ENCODE measurements around the gene SLC29A4. TPM values are rescaled to one million over a fixed set of nuclear protein-coding genes. Genes with fewer than 3 reads are reported as not detected.
"Not testable (repeated sequence)": the region's sequence is repeated elsewhere in the genome, so short reads cannot be mapped to it uniquely, and the experiment has no call there.

Gene SLC29A4
- total and polyA plus RNA-seq, 10 donors, result 0.33 to 2.9 (median 2.2) TPM

GRCh38 chr7:5284304-5285281 is 1.9 kb downstream of the SLC29A4 start:
- H3K27ac ChIP-seq, result no peak overlapping the region
- TF ChIP-seq POLR2A (IDR thresholded peaks at IDR 0.05) (no peak), CTCF (IDR thresholded peaks at IDR 0.05 in 8 of 11, conservative IDR thresholded peaks at IDR 0.05 in 3 of 11) (no peak), POLR2AphosphoS5 (IDR thresholded peaks at IDR 0.05) (no peak)
- H3K4me1 ChIP-seq, result peaks cover 6 to 13% (median 6%) of the 10 kb centered on the region in 6 donors
- H3K9me3 ChIP-seq, result no peaks in the 10 kb centered on the region
- WGBS, 5 donors, result 50 to 74% (median 58%) methylated on average over 11 to 24 of the region's 24 CpGs
- H3K36me3 ChIP-seq, result no peaks in the 10 kb centered on the region
- DNase-seq, result no peak
- H3K27me3 ChIP-seq (replicated peaks in 1 of 7), result peaks cover 0 to 49% (median 17%) of the 10 kb centered on the region in 7 donors
- no peak overlapping the region for H3K4me3 ChIP-seq
- intact Hi-C loops (cut with DNase I; ENCODE audit: low total_unique reads), result no loop called here

- H3K36me3 ChIP-seq, result no peaks in the 10 kb centered on the region
- no peak for DNase-seq
- peaks cover 0 to 34% (median 17%) of the 10 kb centered on the region in 7 donors for H3K27me3 ChIP-seq (replicated peaks in 1 of 7)
- no peak overlapping the region for H3K4me3 ChIP-seq
- H3K27ac ChIP-seq, result no peak overlapping the region
- H3K4me1 ChIP-seq, result peaks cover 6 to 13% (median 6%) of the 10 kb centered on the region in 6 donors
- TF ChIP-seq CTCF (IDR thresholded peaks at IDR 0.05 in 8 of 11, conservative IDR thresholded peaks at IDR 0.05 in 3 of 11), result no peak
- TF ChIP-seq POLR2A (IDR thresholded peaks at IDR 0.05), result no peak
- TF ChIP-seq POLR2AphosphoS5 (IDR thresholded peaks at IDR 0.05), result no peak
- intact Hi-C loops (cut with DNase I; ENCODE audit: low total_unique reads), result no loop called here
- 80 to 96% (median 89%) methylated on average over 9 of the region's 9 CpGs for WGBS, 5 donors
- no peaks in the 10 kb centered on the region for H3K9me3 ChIP-seq
Measured at GRCh38 chr7:5286933-5287332, 4.2 kb downstream of the SLC29A4 start.

- H3K36me3 ChIP-seq; DNase-seq; intact Hi-C loops (cut with DNase I; ENCODE audit: low total_unique reads); H3K9me3 ChIP-seq; H3K27ac ChIP-seq; H3K4me3 ChIP-seq: not testable (repeated sequence)
- Histone ChIP-seq H3K27me3 (replicated peaks in 1 of 7) (peaks cover 0 to 29% (median 17%) of the 10 kb centered on the region in 7 donors), H3K4me1 (peaks cover 6 to 13% (median 6%) of the 10 kb centered on the region in 6 donors)
- WGBS, 5 donors, result 83 to 91% (median 89%) methylated on average over 5 of the region's 5 CpGs
Measured at GRCh38 chr7:5287373-5287772, 4.6 kb downstream of the SLC29A4 start.

- peaks cover 0 to 28% (median 17%) of the 10 kb centered on the region in 7 donors for H3K27me3 ChIP-seq (replicated peaks in 1 of 7)
- H3K4me1 ChIP-seq, result peaks cover 6 to 13% (median 6%) of the 10 kb centered on the region in 6 donors
- 91 to 96% (median 93%) methylated on average over 18 to 19 of the region's 19 CpGs for WGBS, 5 donors
- no peaks in the 10 kb centered on the region for H3K9me3 ChIP-seq
- H3K27ac ChIP-seq, result no peak overlapping the region
- no peaks in the 10 kb centered on the region for H3K36me3 ChIP-seq
- no peak overlapping the region for H3K4me3 ChIP-seq
- TF ChIP-seq POLR2AphosphoS5 (IDR thresholded peaks at IDR 0.05) (no peak), POLR2A (IDR thresholded peaks at IDR 0.05) (no peak), CTCF (IDR thresholded peaks at IDR 0.05 in 8 of 11, conservative IDR thresholded peaks at IDR 0.05 in 3 of 11) (no peak)
- intact Hi-C loops (cut with DNase I; ENCODE audit: low total_unique reads), result no loop called here
- no peak for DNase-seq
Measured at GRCh38 chr7:5287802-5288201, 5.1 kb downstream of the SLC29A4 start.

GRCh38 chr7:5288560-5288959 is 5.8 kb downstream of the SLC29A4 start:
- WGBS, 5 donors, result 86 to 97% (median 92%) methylated on average over 8 of the region's 8 CpGs
- H3K27me3 ChIP-seq (replicated peaks in 1 of 7), result peaks cover 0 to 21% (median 11%) of the 10 kb centered on the region in 7 donors
- DNase-seq; H3K27ac ChIP-seq; H3K4me3 ChIP-seq; H3K36me3 ChIP-seq; H3K4me1 ChIP-seq; H3K9me3 ChIP-seq; intact Hi-C loops (cut with DNase I; ENCODE audit: low total_unique reads): not testable (repeated sequence)

All from spleen (tissue), 11 donors.